DMS79 treated with DMSO at 0.1 percent for 48 hours (cell line): Measurements from ENCODE around the gene OSMR.

Experiments used
- DNase-seq: peaks from one replicate; lab custom pipeline; 2025; lab: John Stamatoyannopoulos, UW

OSMR gene

DNA sequence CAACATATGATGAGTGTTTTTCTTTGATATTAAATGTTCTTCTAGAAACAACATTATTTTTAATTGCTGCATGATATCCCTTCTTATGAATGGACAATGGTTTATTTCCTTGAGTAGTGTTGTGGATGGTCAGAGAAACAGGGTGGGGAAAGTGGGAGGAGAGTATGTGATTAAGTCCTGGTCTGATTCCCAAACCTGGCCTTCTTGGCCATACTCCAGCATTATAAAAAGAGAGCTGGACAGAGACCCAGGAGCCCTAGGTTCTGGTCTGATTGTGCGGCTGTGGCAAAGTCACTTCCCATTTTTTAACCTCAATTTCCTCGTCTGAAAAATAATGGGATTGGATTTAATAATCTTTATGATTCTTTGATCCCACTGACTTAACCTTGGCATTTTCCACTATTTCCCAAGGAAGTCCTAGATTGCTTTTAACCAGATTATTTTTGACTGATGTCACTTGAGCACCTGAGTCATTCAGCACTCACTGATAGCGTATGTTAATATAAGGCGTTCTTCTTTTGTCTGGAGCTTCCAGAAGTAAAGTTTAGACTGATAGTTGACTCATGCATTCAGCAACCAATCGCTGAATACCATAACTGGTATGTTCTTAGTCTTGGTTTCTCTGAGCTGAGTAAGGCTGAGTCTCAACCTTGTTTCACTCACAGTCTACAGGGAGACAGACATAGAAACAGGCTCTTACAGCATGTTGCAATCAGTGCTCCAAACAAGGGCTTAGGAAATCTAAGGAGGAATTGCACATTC is 26.2 kb downstream of the OSMR start:
- DNase-seq = no peak

DNA sequence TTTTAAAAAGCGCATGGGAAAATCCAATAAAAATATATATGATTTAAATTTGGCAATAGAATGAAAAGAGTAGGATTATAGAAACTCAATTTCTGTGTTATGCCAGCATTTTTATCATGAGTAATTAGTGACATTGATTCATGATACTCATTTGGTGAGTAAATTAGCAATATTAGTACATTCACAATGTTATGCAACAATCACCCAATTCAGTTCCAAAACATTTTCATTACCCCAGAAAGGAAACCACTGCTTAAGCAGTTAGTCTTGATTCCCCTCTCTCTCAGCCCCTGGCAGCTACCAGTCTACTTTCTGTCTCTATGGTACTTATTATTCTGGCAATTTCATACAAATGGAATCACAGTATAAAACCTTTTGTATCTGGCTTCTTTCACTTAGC is 27.0 kb downstream of the OSMR start:
- DNase-seq = no peak

DNA sequence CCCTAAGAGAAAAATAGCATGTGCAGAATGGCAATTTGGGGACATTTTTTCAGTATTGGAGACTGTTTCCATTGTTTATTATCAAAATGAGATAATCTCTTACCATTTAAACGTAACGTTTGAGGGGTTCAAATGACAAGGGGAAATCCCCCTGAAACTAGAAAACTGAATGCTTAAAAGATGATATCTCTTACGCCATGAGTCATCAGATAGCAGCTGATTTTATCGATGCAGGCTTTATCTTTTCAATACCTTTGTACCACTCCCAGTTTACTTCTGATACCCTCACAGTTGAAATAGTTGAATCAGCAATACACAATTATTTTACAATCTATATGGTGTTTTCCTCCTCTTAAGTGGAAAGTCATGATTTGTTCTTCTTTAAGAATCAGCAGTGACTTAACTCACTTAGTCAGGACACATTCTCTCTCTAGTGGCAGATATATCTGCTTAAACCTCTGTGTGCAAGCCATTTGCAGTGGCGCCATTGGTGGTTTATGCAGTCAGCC is 29.2 kb downstream of the OSMR start:
- DNase-seq = no peak

GRCh38 chr5:38878391-38879077 is 32.7 kb downstream of the OSMR start:
- no peak for DNase-seq

- DNase-seq = no peak
Measured at GRCh38 chr5:38879078-38879460, 33.3 kb downstream of the OSMR start.

DNA sequence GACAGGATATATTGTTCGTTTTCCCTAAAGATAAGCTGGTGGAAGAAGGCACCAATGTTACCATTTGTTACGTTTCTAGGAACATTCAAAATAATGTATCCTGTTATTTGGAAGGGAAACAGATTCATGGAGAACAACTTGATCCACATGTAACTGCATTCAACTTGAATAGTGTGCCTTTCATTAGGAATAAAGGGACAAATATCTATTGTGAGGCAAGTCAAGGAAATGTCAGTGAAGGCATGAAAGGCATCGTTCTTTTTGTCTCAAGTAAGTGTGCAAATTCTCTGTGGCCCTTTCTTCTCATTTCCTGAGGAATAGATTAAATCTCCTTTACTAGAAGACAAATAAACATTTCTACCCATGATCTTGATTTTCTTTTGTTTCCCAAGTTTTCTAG is 38.0 kb downstream of the OSMR start:
- DNase-seq = no peak

DNA sequence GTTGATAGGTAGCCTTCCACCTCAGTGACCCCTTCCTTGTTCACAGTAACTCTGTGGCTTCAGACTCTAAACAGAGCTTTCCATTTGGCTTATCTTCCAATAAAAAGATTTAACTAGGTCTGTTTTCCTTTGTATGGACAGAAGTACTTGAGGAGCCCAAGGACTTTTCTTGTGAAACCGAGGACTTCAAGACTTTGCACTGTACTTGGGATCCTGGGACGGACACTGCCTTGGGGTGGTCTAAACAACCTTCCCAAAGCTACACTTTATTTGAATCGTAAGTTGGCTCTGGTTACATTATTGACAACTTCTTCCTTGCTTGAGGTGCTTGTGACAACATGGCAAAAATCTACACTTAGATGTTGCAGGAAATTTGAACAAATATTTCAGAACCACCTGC is 39.4 kb downstream of the OSMR start:
- no peak for DNase-seq

DNA sequence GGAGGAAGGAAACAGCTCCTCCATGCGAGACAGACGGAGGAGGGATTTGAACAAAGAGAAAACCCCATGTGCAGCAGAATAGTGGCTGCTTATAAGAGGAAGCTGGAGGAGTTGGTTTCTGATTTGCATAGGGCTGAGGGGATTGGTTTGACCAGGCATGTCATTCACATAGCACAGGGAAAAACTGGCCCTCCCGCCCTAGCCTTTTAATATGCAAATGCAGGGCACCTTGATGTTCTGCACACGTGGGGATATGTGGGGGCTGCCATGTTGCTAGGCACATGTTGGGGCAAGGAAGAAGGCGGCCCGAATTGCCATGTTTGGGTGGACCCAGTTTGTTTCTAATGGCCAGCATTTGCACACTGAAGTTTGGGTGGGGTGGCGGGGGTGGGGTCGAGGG is 42.2 kb downstream of the OSMR start:
- DNase-seq = no peak

- no peak for DNase-seq
Measured at GRCh38 chr5:38889424-38889823, 43.6 kb downstream of the OSMR start.

GRCh38 chr5:38891563-38891962 is 45.8 kb downstream of the OSMR start:
- no peak for DNase-seq

GRCh38 chr5:38892363-38892762 is 46.6 kb downstream of the OSMR start:
- DNase-seq = no peak

- DNase-seq = no peak
Measured at GRCh38 chr5:38896760-38897159, 50.9 kb downstream of the OSMR start.

DNA sequence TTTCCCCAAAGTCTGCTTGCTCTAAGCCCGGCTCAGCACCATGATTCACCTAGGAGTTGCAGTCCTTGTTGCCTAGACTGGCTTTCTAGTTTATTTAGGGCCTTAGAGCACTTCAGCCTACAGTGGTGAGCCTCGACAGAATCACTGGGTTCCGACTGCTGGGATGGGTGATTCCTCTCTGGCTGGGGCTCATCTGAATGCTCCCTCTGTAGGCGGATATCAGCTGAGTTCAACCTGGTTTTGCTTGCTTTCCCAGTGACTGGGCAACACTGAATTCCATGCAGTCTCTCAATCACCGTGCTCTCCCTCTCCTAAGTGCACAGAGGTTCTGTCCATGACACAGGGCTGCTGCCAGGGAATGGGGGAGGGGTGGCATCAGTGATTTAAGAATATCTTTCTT is 54.1 kb downstream of the OSMR start:
- no peak for DNase-seq

GRCh38 chr5:38905516-38905915 is 59.7 kb downstream of the OSMR start:
- no peak for DNase-seq

- no peak for DNase-seq
Measured at GRCh38 chr5:38906503-38906902, 60.7 kb downstream of the OSMR start.

- no peak for DNase-seq
Measured at GRCh38 chr5:38911933-38912332, 66.1 kb downstream of the OSMR start.

GRCh38 chr5:38913714-38914113 is 67.9 kb downstream of the OSMR start:
- no peak for DNase-seq

GRCh38 chr5:38916802-38917201 is 71.0 kb downstream of the OSMR start:
- no peak for DNase-seq

DNA sequence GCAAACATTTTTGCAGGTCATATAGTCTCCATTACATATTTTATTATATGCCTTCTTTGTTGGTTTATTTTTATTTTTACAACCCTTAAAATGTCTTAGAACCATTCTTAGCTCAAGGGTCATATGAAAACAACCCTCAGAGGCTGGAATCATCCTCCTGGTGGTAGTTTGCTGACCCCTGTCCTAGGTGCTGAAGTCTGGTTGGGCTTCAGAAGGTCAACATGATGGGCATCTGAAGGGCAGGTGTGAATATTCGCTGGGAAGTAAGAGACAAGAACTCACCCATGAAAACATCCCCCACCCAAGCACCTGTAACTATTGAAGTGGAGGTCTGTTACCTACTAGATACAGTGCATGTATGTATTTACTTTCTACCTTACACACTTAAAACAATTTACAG is 75.4 kb downstream of the OSMR start:
- no peak for DNase-seq

DNA sequence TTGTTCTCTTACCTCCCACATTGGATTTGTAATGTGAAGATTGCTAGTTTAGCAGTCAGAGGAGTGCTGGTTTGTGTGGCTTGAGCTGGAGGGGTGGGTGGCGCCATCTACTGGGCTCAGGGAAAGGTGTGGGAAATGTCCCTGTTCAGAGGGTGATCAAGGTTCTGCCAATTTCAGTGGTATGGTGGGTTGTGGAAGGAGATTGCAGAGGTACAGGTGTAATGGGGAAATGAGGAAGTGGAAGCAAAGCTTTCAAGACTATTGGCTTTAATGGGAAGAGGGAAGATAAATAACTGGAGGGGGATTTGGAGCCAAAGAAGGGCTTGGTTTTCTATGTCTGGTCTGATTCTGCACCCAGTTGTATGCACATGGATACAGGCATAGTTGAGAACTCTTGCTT is 76.4 kb downstream of the OSMR start:
- DNase-seq = no peak

- DNase-seq = no peak
Measured at GRCh38 chr5:38923661-38924451, 78.0 kb downstream of the OSMR start.

DNA sequence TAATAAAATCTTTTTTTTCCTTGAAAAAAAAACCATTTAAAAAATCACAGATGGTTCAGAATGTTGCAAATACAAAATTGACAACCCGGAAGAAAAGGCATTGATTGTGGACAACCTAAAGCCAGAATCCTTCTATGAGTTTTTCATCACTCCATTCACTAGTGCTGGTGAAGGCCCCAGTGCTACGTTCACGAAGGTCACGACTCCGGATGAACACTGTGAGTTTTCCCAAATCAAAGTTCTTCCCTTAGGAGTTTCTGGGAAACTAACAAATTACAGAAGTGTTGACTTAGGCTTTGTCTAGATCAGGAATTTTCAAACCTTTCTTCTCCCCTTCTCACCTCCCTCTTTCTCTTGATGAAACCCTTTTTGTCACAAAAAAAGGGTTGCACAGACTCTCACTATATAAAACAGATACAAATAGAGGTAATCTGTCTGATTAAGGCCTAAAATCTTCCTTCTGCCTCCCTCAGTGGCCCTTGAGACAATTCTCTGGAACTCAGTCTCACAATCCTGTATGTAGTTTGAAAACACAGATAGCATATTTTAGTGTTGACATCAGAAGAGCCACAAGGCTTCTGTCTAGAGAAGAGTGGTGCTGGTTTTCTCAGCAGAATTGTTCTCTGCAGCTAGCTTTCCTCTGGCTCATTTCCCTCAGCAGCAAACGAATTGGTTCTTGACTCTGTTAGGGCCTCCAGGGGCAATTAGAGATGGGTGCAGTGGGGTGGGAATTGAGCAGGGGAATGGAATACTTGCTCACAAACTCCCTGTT is 79.5 kb downstream of the OSMR start:
- no peak for DNase-seq
